HepG2 (cell line): Measurements from ENCODE around the gene SYNE2. TPM values are rescaled to one million over a fixed set of nuclear protein-coding genes. Genes with fewer than 3 reads are reported as not detected.
A peak's percentile ranks its signal among the peaks of the same experiment; 100 is the strongest.

ENCODE experiments used
- ATAC-seq: fragments of 200-7000 bp; cut with Tn5 transposase; 3 replicates; pipeline ENCODE4 v1.9.1; 2020; ENCODE audit warnings: mild to moderate bottlenecking, moderate library complexity
- BruUV-seq: library from RNA; stranded (reverse); fragments of 400-500 nt; replicated peaks from 2 replicates; lab custom pipeline; 2021; lab: Mats Ljungman, UMichigan
- CTCF ChIA-PET: fragments of 300-600 bp; formaldehyde crosslinking; extraction: SDS; loops from one replicate; lab custom pipeline; 2021; ENCODE audit warnings: low total read pairs, inconsistent platforms, low intra/inter-chr PET ratio; lab: Yijun Ruan, JAX
- POLR2A ChIA-PET: fragments of 350-600 bp; sonication (Branson Sonifier 250); formaldehyde crosslinking; loops from one replicate; lab custom pipeline; 2020; ENCODE audit warnings: antibody characterized with exemption, inconsistent platforms; lab: Yijun Ruan, JAX
- DNase-seq: peaks from one replicate; pipeline ENCODE4 v3.0.0-alpha.2; 2015; ENCODE audit warnings: low spot score
- FAIRE-seq: peaks from 3 replicates; lab custom pipeline; 2011; peaks lifted over from hg19 to GRCh38; lab: Jason Lieb, UNC
- H2AFZ ChIP-seq: one replicate; pipeline ENCODE4 v1.6.1; 2011; ENCODE audit warnings: low read length, inconsistent platforms
- H3K27ac ChIP-seq: fragments of 300-600 bp; 3 replicates; pipeline ENCODE4 v1.8.0; 2011; ENCODE audit warnings: mixed run types, mild to moderate bottlenecking, mixed read lengths, low read length, inconsistent platforms; ENCODE audit not compliant: insufficient read depth; ENCODE audit errors: extremely low read length
- H3K27me3 ChIP-seq, 2 experiments: fragments of 200-600 bp in 1 of 2; 2 replicates in 1 of 2; 3 replicates in 1 of 2; pipeline versions ENCODE4 v1.6.0 to v1.8.0; 2011; ENCODE audit warnings: low read length in 2 of 2, mild to moderate bottlenecking in 2 of 2, moderate library complexity in 2 of 2, inconsistent platforms in 1 of 2; ENCODE audit not compliant: insufficient read depth in 2 of 2, control insufficient read depth in 1 of 2
- H3K36me3 ChIP-seq, 2 experiments: fragments of 200-600 bp in 1 of 2; replicated peaks in 1 of 2; 2 replicates in 1 of 2; 3 replicates in 1 of 2; pipeline versions ENCODE4 v1.5.1 to v1.8.0; 2011; ENCODE audit warnings: low read length in 2 of 2, inconsistent platforms in 1 of 2; ENCODE audit not compliant: insufficient read depth in 2 of 2, control insufficient read depth in 1 of 2
- H3K4me1 ChIP-seq: 2 replicates; pipeline ENCODE4 v1.5.1; 2012; ENCODE audit warnings: low read length, inconsistent platforms; ENCODE audit not compliant: insufficient read depth
- H3K4me2 ChIP-seq: 2 replicates; pipeline ENCODE4 v1.6.0; 2011; ENCODE audit warnings: low read depth, low read length, inconsistent platforms
- H3K4me3 ChIP-seq, 3 experiments: fragments of 200-600 bp in 1 of 3; sonication (generic), shearing (Covaris generic) in 1 of 3; replicated peaks in 1 of 3; 2 replicates each; pipeline ENCODE4 v1.5.1; 2011 to 2016; ENCODE audit warnings: low read length in 3 of 3, inconsistent platforms in 2 of 3, low read depth in 2 of 3, mild to moderate bottlenecking in 2 of 3, control low read depth in 1 of 3, mixed read lengths in 1 of 3; ENCODE audit not compliant: insufficient read depth in 1 of 3
- H3K79me2 ChIP-seq: one replicate; pipeline ENCODE4 v1.6.1; 2011; ENCODE audit warnings: low read length, inconsistent platforms; ENCODE audit not compliant: insufficient read depth
- H3K9ac ChIP-seq: 2 replicates; pipeline ENCODE4 v1.6.0; 2011; ENCODE audit warnings: mild to moderate bottlenecking, low read depth, low read length, inconsistent platforms; ENCODE audit not compliant: insufficient read depth
- H3K9me3 ChIP-seq: 2 replicates; pipeline ENCODE4 v1.5.1; 2012; ENCODE audit warnings: mild to moderate bottlenecking, low read length
- H4K20me1 ChIP-seq: 2 replicates; pipeline ENCODE4 v1.6.0; 2011; ENCODE audit warnings: inconsistent platforms, mild to moderate bottlenecking, low read length, moderate library complexity; ENCODE audit not compliant: insufficient read depth
- AGO2 ChIP-seq: fragments of 200-400 bp; formaldehyde crosslinking; optimal IDR thresholded peaks from 2 replicates; pipeline ENCODE3; 2017; ENCODE audit warnings: mild to moderate bottlenecking, low read depth, low read length, moderate library complexity
- BHLHE40 ChIP-seq: IDR thresholded peaks from 2 replicates; pipeline ENCODE4 v1.6.1; 2011; ENCODE audit warnings: low read length, improper control_type of control experiment
- KLF13 ChIP-seq: sonication (generic); formaldehyde crosslinking; IDR thresholded peaks from 2 replicates; pipeline ENCODE4 v1.4.0; 2020; ENCODE audit warnings: mild to moderate bottlenecking, missing genetic modification reagents
- MXD4 ChIP-seq: IDR thresholded peaks from 2 replicates; pipeline ENCODE4 v1.6.1; 2016; ENCODE audit warnings: mild to moderate bottlenecking, missing biosample characterization, missing genetic modification reagents
- NBN ChIP-seq: fragments of 450-650 bp; conservative IDR thresholded peaks from 2 replicates; pipeline ENCODE4 v1.6.1; 2017
- SIX4 ChIP-seq: sonication (generic); formaldehyde crosslinking; IDR thresholded peaks from 2 replicates; pipeline ENCODE4 v1.4.0; 2020; ENCODE audit warnings: missing genetic modification reagents
- SMARCC2 ChIP-seq: fragments of 450-650 bp; IDR thresholded peaks from 2 replicates; pipeline ENCODE4 v1.6.1; 2017; ENCODE audit warnings: antibody characterized with exemption, mild to moderate bottlenecking
- TOPORS ChIP-seq: sonication (generic); formaldehyde crosslinking; IDR thresholded peaks from 2 replicates; pipeline ENCODE4 v1.8.0; 2023; ENCODE audit warnings: mild to moderate bottlenecking, missing genetic modification reagents
- ZBTB8A ChIP-seq: sonication (generic); formaldehyde crosslinking; IDR thresholded peaks from 2 replicates; pipeline ENCODE4 v1.4.0; 2020; ENCODE audit warnings: mild to moderate bottlenecking, low read depth, missing genetic modification reagents, borderline replicate concordance
- ZNF282 ChIP-seq: fragments of 450-650 bp; IDR thresholded peaks from 2 replicates; pipeline ENCODE4 v1.6.1; 2018; ENCODE audit not compliant: partially characterized antibody
- ZNF570 ChIP-seq: sonication (generic); formaldehyde crosslinking; IDR thresholded peaks from 2 replicates; pipeline ENCODE4 v1.4.0; 2020; ENCODE audit warnings: mild to moderate bottlenecking, missing genetic modification reagents, borderline replicate concordance
- WGBS: methylation state at CpG from one replicate; pipeline ENCODE4 v1.1.6; 2017; ENCODE audit warnings: low lambda C conversion rate; 5-methylcytosine and 5-hydroxymethylcytosine counted together
- in situ Hi-C: cut with HindIII; loops from 2 replicates; pipeline ENCODE4 v1.10.0; 2017; ENCODE audit warnings: low pct_unique_long_range_greater_than_20kb; ENCODE audit not compliant: extremely low pct_ligation_motif_present
- intact Hi-C: fragments of 100-400 bp; cut with micrococcal nuclease; formaldehyde crosslinking; loops from one replicate; pipeline ENCODE4 v1.10.0; 2022; ENCODE audit not compliant: unreplicated experiment
- polyA plus RNA-seq, 8 experiments: library from polyadenylated mRNA; depleted of rRNA in 3 of 8; stranded (reverse) in 7 of 8; unstranded in 1 of 8; fragments of >200 nt; fragmentation: Illumina TruSeq in 4 of 8; extraction: Trizol in 4 of 8; gene quantifications; 2 replicates each; pipeline versions ENCODE4 v1.2.1 to v1.2.3, GENCODE V29; 2011 to 2016; ENCODE audit warnings: low read depth in 4 of 8, missing spikeins in 1 of 8, mixed read lengths in 1 of 8; ENCODE audit not compliant: insufficient read depth in 1 of 8
- total RNA-seq, 5 experiments: library from RNA; depleted of rRNA; stranded (reverse); fragments of >200 nt; fragmentation: Illumina TruSeq; extraction: Trizol; gene quantifications; 2 replicates each; pipeline ENCODE4 v1.2.3, GENCODE V29; 2016; ENCODE audit warnings: low read depth in 1 of 5
- TF ChIP-seq, protein P1 (sequence below): sonication (generic); formaldehyde crosslinking; conservative IDR thresholded peaks from 2 replicates; pipeline ENCODE4 v1.4.0; 2020; ENCODE audit warnings: mild to moderate bottlenecking, missing genetic modification reagents, moderate library complexity

The SYNE2 gene
- total and polyA plus RNA-seq, 2 of the 13 experiments (the other 11 are each of a cell fraction or from before 2014, with no cell fraction given): 6.2 to 13.3 TPM

DNA sequence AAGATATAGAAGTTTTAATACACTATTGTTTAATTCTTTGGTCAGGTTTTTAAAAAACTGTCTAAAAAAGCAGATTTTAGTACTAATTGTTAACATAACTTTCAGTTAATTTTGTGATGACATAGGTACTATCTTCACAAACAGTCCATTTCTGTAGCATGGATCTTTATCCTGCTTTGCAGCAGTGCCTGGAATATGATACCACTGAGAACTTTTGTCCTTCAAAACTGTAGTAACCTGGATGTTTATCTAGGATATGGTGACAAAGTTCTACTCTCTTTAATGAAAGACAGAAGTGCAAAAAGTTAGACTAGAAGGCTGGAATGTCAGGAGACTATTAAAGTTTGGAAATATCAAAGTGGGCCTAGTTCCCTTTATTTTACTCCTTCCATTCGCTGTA lies 159.9 kb downstream of the SYNE2 start (continued):
- TF ChIP-seq ZBTB8A (CRISPR knock-in tag) (no peak), MXD4 (CRISPR knock-in tag) (no peak), ZNF282 (no peak), AGO2 (no peak), ZNF570 (CRISPR knock-in tag) (no peak), SIX4 (CRISPR knock-in tag) (peak; percentile 73; the same call in 1 of the 2 replicates), KLF13 (CRISPR knock-in tag) (no peak)
- TF ChIP-seq, protein P1, sequence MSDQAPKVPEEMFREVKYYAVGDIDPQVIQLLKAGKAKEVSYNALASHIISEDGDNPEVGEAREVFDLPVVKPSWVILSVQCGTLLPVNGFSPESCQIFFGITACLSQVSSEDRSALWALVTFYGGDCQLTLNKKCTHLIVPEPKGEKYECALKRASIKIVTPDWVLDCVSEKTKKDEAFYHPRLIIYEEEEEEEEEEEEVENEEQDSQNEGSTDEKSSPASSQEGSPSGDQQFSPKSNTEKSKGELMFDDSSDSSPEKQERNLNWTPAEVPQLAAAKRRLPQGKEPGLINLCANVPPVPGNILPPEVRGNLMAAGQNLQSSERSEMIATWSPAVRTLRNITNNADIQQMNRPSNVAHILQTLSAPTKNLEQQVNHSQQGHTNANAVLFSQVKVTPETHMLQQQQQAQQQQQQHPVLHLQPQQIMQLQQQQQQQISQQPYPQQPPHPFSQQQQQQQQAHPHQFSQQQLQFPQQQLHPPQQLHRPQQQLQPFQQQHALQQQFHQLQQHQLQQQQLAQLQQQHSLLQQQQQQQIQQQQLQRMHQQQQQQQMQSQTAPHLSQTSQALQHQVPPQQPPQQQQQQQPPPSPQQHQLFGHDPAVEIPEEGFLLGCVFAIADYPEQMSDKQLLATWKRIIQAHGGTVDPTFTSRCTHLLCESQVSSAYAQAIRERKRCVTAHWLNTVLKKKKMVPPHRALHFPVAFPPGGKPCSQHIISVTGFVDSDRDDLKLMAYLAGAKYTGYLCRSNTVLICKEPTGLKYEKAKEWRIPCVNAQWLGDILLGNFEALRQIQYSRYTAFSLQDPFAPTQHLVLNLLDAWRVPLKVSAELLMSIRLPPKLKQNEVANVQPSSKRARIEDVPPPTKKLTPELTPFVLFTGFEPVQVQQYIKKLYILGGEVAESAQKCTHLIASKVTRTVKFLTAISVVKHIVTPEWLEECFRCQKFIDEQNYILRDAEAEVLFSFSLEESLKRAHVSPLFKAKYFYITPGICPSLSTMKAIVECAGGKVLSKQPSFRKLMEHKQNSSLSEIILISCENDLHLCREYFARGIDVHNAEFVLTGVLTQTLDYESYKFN (CRISPR knock-in tag): 0 out of 2 replicates have a peak, but pooled peaks have one; percentile 23

DNA sequence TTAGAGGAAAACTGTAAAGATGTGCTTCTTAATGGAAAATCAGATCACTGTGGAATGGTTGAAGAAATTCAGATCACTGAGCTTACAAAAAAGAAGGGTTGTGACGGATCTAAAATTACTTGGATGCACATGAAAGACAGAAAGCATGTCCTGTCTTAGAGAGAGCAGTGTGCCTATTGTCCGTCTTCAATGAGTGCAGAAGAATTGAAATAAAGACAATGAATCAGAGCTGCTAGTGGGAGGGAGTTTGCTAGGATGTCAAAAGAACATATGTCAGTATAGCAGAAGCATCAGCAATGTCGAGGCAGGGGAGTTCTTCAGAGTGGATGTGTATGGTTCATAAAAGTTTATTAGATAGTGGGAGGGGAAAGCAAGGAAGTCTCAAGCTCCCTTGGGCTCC lies 172.7 kb downstream of the SYNE2 start:
- Histone ChIP-seq H3K79me2 (no peaks in the 10 kb centered on the region), H3K27me3 (no peaks in the 10 kb centered on the region), H3K4me1 (no peaks in the 10 kb centered on the region), H4K20me1 (no peaks in the 10 kb centered on the region; the same call in 1 of the 2 replicates), H3K4me2 (no peak overlapping the region), H3K9me3 (no peaks in the 10 kb centered on the region), H3K36me3 (peaks cover 0 to 2% of the 10 kb centered on the region in 2 experiments; a peak in 2 of 5 replicates), H3K4me3 (no peak overlapping the region), H2AFZ (no peak overlapping the region), H3K9ac (no peak overlapping the region), H3K27ac (no peak overlapping the region)
- no TSS peak for BruUV-seq
- ATAC-seq (no peak), DNase-seq (no peak), FAIRE-seq (no peak)
- intact Hi-C loops: no loop called here
- POLR2A ChIA-PET: no interaction called here
- CTCF ChIA-PET: no interaction called here
- in situ Hi-C loops: no loop called here
- 91% methylated on average over 3 of the region's 3 CpGs for WGBS
- TF ChIP-seq TOPORS (CRISPR knock-in tag): no peak
- TF ChIP-seq SMARCC2: no peak
- TF ChIP-seq NBN: no peak
- TF ChIP-seq BHLHE40: no peak
